Right kidney (tissue), 1 donor: ENCODE results near the gene DMBT1.
A peak's percentile ranks its signal among the peaks of the same experiment; 100 is the strongest.
"Not testable (repeated sequence)": the region's sequence is repeated elsewhere in the genome, so short reads cannot be mapped to it uniquely, and the experiment has no call there.

Experiments
- DNase-seq: peaks from one replicate; pipeline ENCODE4 v3.0.0-alpha.2; 2016

Gene DMBT1

DNA sequence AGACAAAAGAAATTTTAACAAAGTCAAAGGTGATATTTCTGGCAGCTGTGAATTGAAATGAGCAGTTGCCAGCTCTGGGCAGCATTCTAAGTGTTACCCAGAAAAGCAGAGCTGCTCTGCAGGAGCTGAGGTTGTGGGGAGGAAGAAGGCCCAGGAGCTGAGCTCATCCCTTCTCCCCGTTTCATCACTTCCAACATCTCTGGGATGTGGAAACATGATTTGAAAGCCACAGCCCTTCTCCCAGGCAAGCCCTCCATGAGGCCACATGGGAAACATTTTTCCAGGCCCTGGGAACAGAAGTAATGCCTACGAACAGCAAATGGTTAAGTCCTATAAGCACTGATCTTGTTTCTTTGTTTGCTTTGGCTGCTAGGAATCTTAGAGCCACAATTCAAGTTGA is 10.9 kb upstream of the DMBT1 start:
- no peak for DNase-seq

DNA sequence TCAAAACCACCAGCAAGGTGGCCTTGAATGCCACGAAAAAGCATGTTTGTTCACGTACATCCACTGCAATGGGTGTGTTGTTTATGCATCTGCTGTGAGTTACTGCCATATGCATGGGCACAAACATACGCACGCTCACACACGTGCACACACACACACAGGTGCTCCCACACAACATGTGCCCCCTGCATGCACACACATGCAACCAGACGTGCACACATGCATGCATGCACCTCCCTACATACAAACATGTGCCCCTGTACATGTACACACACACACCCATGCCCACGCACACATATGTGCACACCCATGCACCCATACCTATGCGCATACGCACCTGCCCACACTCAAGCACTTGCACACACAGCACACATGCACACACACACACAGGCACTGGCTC is 10.1 kb upstream of the DMBT1 start:
- DNase-seq = no peak

DNA sequence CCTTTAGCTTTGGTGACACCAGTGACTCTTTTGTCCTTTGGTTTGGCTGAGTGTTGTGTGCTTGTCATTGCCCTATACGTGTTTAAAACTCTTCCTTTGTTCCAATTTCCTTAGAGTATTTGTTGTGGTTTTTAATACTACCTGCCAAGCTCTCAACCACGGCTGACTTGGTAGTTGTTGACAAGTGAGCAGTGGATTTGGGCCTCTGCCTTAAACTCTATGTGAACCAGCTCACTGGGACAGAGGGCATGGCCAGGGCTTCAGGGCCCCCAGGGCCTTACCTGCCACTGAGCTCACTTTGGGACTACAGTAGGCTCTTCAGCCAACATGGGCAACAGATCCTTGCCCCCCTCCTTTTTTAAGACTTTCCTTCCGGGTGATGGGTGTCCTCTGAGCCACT is 9.6 kb upstream of the DMBT1 start:
- DNase-seq = no peak

DNA sequence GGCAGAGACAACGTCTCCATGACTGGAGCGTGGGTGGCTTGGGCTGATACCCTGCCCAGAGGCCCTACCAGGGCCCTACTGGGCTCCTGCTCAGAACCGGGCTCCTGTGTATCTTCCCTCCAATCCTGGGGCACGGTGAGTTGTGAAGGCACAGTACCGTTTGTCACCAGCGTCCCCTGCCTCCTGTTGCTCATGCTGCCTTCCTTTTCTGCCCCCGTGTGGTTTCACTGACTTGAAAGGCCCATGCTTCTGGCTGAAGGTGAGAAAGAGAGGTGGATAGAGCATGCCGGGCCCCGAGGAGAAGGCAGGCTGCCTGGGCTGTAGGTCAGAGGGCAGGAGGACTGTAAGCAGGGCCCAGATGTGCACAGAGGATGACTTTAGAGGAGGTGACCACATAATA is 9.1 kb upstream of the DMBT1 start:
- DNase-seq = no peak

DNA sequence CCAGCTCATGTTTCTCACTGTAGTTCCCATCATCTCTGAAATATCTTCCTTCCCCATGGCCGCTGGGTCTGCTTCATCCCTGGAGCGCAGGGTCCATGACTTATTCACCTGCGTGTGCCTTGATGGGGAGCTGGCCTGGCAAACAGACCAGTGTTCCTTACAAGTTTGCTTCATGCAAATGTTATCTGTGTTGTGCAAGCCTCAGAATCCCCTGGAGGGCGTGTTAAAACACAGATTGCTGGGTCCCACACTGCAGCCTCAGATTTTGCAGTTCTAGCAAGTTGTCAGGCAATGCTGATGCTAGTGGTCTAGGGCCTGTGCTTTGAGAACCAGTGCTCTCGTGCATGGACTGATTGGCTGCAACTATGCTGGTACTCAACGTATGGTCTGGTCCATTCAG is 7.2 kb upstream of the DMBT1 start:
- DNase-seq = no peak

DNA sequence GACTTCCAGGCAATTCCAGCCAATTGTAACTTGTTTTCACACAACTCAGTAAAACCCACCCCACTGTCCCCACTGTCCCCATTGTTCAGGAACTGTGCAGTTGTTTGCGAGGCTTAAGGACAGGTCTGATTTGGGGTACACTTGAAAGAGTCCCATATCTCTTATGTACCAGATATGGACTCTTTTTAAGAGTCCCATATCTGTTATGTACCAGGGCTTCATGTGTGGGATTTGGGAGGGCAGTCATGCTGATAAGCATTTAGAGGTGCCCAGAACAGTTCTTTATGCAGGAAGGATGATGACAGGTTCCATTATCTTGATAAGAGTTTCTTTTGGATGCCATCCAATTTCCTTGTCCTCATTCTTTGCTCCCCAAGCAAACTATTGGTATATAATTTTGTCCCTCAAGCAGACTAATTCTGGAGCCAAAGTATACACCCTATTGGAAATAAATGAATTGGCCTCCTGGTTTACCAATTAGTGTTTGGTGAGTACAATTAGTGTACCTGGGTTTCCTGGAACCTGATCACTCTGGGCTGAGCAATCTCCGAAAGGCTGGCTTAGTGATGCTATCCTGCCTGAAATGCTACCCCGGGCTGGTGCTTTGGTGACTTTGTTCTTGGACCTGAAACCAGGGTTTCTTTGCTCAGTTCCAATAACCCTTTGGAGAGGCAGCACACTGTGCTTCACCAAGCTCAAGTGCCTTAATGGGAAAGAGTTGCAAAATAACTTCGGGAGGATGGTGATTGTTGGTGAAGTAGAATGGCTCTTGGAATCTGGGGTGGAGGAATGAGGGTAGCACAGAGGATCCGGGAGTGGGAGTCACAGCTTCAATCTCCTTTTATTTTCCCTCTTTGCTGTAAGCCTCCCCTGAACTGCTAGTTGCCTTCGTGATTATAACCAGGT is 6.2 kb upstream of the DMBT1 start:
- no peak for DNase-seq

DNA sequence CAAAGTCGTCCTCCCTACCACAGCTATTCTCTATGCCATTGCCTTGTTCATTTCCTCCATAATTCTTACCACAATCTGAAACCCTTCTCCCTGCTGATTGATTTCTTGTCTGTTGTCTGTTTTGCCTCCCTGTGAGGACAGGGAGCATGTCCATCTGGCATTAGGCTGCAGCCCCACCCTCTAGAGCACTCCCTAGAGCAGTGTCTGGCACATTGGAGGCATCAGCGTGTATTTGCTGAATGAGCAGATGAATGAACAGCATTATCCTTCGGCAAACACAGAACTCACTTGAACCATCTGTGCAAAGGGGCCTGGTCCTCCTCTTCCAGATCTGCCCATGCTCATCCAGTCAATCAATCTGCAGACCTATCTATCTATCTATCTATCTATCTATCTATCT is 5.1 kb upstream of the DMBT1 start:
- no peak for DNase-seq

DNA sequence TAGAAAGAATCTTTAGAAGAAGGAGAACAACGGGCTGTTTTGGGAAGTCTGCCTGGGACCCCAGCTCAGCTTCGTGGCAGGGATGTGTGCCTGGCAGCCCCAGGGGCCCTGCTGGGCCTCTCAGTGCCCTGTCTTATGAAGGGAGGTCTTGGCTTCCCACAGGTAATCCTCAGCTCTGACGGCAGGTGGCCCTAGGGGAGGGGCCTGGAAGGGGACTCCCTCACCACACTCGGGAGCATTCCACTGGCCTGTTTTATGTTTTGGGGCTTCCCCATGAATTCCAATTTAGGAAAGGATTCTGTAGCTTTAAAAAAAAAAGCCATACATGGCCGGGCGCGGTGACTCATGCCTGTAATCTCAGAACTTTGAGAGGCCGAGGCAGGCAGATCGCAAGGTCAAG is 3.0 kb upstream of the DMBT1 start:
- no peak for DNase-seq

DNA sequence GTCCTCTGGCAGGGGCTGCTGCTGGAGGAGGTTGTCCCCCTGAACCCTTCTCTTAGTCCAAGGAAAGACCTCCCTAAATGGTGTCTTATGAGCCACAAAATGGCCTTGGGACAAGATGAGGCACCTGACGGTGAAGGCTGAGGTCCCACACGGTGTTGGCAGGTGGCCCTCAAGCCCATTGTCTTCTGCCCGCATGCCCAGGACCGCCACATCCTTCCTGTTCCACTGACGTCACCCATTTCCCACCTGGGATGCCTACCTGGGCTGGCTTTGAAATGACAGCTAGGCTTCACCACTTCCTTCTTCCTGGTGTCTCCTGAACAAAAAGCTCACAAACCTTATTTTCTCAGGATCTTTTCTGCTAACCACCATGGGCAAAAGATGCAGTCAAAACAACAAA is 2.1 kb upstream of the DMBT1 start:
- DNase-seq = no peak

DNA sequence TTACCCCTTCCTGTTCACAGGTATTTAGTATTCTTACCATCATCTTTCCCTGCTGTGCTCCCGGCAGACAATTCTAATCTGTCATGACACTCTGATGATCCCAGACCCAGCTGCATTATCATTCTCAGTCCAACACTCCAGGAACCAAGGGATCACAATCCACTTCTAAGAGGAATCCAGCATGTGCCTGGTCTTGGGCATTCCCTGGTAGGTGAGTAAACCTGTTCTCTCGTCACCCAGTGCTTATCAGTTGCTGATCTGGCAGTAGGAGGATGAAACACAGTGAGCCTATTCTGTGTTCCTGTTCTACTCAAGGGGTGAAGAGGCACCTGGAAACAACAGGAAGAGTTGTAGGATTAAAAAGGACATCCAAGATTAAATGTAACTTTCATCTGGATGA is 1.3 kb upstream of the DMBT1 start:
- no peak for DNase-seq

DNA sequence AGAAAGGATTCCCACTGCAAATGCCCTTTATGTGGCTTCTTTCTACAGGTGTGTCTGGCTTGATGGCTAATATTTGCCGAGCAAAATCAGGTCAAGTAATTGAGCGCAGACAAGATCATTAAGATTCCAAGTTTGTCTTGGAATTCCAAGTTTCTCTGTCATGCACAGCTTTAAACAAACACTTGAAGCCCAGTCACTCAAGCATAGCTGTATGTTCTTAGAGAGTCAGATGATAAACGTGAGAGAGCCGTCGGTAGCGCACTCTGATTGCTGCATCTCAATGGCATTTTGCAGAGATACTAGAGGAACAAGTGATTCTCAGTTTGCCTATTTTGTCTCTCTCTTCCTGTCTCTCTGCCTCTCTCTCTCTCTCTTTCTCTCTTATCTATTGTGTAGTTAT is 658 bp downstream of the DMBT1 start:
- DNase-seq = no peak

DNA sequence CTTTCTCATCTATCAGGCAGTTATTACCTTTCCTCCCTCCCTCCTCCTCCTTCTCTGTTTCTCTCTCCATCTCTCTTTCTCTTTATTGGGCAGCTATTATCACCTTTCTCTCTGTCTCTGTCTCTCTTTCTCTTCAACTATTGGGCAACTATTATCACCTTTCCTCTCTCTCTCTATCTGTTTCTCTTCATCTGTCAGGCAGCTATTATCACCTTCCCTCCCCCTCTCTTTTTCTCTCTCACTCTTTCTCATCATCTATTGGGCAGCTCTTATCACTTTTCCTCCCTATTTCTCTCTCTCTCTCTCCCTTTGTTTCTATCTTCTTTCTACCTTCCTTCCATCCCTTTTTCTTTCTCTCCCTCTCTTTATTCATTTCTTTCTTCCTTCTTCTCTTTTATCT is 1.2 kb downstream of the DMBT1 start:
- DNase-seq = no peak

DNA sequence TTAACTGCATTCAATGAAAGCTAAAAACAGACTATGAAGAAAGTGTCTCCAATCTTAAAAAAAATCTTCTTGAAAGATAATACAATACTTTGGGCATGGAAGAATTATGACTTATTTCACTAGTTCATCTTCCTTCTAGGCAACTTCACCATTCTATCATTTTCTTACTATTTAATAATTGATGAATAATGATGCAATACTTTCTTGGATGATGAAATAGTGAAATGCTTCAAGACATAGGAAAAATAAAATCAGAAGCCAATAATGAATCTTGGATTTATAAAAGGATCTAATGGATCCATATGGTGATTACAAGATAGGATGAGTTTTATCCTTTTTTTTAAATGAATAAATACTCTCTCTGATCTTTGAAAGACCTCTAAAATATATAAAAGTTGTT is 4.4 kb downstream of the DMBT1 start:
- no peak for DNase-seq

DNA sequence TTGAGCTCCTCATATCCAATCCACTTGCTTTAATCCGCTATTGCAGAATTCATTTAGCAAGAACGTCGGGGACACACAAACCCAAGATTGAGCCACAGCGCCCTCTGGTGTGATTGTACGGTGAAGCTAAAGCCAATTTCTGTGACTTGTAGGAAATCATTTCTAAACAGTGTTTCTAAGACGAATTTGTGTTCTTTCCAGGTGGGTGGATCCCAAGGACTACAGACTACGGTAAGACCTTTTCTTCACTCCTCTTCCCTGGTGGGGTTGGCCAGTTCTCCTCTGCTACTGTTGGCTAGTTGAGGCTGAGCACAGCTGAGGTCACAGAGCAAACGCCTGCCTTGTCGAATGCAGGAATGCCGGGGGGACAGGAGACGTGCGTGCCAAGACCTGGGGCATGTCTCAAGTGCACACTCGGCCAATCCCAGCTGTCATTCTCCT is 5.2 kb downstream of the DMBT1 start:
- DNase-seq = peak; percentile 52

DNA sequence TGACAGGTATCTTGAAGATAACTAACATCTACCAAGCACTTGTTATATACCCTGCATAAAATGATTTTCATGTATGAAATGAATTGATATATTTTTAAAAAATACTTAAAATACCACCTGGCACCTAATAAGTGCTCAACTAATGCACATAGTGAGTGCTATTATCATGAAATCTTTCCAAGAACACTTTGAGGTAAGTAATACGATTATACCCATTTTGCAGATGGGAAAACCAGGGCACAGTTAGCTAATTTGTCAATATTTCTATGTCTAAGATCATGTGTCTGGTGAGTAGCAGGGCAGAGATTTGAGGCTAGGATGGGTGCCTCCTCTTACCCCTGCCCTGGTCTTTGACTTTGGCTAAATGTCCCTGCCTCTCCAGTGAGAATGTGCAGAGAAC is 6.1 kb downstream of the DMBT1 start:
- no peak for DNase-seq

DNA sequence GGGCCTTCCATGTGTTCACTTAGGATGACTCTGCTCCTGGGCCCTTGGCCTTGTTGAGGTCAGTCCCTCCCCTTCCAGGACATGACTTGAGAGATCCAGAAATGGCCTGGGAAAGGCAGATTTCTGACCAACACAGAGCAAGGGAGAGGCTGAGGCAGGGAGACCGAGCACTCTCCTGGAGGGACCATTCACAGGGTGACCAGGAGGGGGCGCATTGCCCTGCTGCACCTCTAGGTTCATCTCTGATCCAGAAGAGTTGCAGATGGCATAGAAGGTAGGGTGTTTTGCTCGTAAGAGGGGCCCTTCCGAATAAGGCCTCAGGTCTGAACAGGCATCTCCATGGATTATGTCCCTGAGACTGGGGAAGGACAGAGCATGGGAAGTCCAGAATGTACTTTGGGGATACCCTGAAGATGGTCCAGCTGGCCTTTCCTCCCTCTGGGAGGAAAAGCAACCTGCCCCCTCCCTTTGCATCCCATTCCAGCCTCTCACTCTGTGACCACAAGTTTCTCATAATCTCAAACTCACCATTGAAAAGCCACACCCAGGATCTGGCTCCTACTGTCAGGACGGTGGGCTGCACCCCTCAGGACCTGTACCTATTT is 6.6 kb downstream of the DMBT1 start:
- DNase-seq = no peak

DNA sequence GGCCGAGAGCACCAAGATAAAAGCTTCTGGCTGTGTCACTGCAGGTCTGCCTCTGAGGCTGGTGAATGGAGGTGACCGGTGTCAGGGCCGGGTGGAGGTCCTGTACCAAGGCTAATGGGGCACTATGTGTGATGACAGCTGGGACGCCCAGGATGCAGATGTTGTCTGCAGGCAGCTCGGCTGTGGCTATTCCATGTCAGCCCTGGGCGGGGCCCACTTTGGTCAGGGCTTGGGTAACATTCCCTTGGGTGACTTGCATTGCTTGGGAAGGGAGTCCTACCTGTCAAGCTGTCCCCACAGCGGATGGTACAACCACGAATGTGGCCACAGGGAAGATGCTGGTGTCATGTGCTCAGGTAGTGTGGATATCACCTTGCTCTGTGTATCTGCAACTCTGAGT is 8.0 kb downstream of the DMBT1 start:
- DNase-seq = no peak

DNA sequence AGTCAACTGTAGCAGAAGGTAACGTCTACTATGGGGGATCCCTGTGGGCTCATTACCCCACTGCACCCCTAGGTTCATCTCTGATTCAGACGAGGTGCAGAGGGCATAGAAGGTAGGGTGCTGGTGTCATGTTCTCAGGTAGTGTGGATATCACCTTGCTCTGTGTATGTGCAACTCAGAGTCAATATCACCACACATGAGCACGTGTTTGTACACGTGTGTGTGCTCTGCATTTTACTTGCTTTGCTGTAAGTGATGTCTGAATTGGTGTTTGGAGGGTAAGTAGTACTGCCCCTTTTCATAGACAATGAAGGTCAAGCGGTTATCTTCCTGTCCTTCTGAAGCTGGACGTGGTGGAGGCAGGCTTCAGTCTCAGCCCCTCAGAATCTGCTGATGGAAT is 10.4 kb downstream of the DMBT1 start:
- no peak for DNase-seq

DNA sequence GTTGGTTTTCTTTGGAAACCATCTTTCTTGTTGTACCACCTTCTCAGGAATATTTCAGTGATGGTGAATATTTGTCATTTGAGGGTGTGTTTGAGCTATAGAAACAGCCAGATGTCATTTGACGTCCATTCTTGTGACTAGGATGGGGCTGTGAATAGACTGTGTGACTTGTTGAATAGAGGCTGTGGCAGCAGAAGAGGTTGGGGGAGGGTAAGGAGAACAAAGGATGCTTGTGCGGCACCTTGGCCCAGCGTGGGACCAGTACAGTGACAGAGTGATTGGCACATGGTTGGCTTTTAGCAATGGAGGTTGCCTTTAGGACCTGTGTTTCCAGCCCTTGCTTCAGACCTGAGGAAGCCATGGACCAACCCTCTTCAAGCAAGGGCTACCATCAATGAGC is 11.3 kb downstream of the DMBT1 start:
- DNase-seq = no peak

DNA sequence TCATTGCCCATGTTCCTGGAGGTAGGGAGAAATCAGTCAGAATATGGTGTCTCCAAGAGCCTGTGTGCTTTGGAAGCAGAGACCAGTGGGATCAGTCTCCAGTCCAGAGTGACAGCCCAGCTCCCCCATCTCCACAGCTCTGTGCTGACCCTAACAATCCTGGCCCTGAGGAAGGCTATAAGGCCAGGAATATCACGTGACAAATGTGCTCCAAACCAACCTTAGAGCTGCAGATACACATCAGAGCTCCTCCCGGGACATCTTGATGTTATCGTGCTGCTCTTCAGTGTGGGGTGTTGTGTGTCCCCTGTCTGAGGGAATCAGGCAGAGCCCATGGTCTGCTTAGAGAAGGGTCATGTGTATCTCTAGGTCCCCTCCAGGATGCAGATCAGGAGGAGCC is 15.2 kb downstream of the DMBT1 start:
- no peak for DNase-seq

DNA sequence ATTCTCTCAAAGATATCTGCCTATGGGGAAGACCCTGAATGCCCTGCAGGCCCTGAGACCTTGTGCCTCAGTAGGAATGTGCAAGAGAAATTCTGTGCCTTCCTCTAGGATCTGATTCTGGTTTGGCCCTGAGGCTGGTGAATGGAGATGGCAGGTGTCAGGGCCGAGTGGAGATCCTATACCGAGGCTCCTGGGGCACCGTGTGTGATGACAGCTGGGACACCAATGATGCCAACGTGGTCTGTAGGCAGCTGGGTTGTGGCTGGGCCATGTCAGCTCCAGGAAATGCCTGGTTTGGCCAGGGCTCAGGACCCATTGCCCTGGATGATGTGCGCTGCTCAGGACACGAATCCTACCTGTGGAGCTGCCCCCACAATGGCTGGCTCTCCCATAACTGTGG is 15.7 kb downstream of the DMBT1 start:
- DNase-seq = no peak

DNA sequence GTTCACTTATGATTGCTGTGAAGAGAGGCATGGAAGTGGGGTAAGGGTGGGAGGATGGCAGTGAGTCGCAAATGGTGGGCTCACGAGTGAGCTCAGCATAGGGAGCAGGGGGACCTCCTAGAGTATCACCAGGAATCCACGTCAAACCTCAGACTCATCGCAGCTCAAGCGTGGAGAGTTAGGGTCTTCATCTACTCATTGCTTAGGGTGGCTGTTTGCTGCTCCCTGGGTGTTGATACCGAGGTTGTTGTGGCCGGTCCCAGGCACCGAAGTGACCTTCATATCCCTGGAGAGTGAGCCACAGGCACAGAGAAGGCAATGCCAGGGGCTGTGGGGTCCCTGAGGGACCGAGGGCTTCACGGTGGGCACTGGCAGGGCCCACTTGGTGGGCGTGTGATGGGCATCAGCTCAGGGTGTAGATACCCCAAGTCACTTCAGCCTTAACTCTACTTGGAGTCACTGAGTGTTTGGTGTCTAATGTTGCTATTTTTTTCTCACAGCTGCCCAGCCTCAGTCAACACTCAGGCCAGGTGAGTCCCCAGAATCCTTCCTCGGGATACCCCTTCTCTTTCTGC is 16.8 kb downstream of the DMBT1 start:
- DNase-seq = no peak

DNA sequence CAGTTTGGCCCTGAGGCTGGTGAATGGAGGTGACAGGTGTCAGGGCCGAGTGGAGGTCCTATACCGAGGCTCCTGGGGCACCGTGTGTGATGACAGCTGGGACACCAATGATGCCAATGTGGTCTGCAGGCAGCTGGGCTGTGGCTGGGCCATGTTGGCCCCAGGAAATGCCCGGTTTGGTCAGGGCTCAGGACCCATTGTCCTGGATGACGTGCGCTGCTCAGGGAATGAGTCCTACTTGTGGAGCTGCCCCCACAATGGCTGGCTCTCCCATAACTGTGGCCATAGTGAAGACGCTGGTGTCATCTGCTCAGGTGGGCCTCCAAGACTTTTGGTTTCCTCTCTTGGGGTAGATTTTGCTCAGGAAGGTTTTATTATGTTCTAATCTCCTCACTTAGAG is 25.5 kb downstream of the DMBT1 start:
- DNase-seq = not testable (repeated sequence)
